ENCODE data around the gene CALN1. TPM values are rescaled to one million over a fixed set of nuclear protein-coding genes. Genes with fewer than 3 reads are reported as not detected.

CALN1 gene
- polyA plus RNA-seq, 1 experiment, result not detected

- CTCF ChIA-PET, result no interaction called here
Observed at GRCh38 chr7:71775648-71776047, 636.5 kb downstream of the CALN1 start.

GRCh38 chr7:71772779-71773178, 639.4 kb downstream of the CALN1 start:
- Histone ChIP-seq H3K4me3 (ENCODE audit: low read depth, low read length) (no peak overlapping the region), H3K36me3 (ENCODE audit: control insufficient read depth, insufficient read depth, low read length) (no peaks in the 10 kb centered on the region), H3K27me3 (ENCODE audit: control insufficient read depth, insufficient read depth, low read length) (no peaks in the 10 kb centered on the region)
- CTCF ChIA-PET, result no interaction called here
- TF ChIP-seq CTCF (IDR thresholded peaks at IDR 0.05; ENCODE audit: insufficient read depth, low read depth, low read length), result no peak
- DNase-seq (ENCODE audit: low read depth), result no peak
- POLR2A ChIA-PET, result no interaction called here

More at GRCh38 chr7:71775648-71776047, 636.5 kb downstream of the CALN1 start:
- Histone ChIP-seq H3K4me3 (ENCODE audit: low read depth, low read length) (no peak overlapping the region), H3K36me3 (ENCODE audit: control insufficient read depth, insufficient read depth, low read length) (no peaks in the 10 kb centered on the region), H3K27me3 (ENCODE audit: control insufficient read depth, insufficient read depth, low read length) (no peaks in the 10 kb centered on the region)
- DNase-seq (ENCODE audit: low read depth), result no peak
- POLR2A ChIA-PET, result no interaction called here
- no peak for TF ChIP-seq CTCF (IDR thresholded peaks at IDR 0.05; ENCODE audit: insufficient read depth, low read depth, low read length)

GRCh38 chr7:71770269-71770907, 641.8 kb downstream of the CALN1 start:
- CTCF ChIA-PET, result no interaction called here
- Histone ChIP-seq H3K27me3 (ENCODE audit: control insufficient read depth, insufficient read depth, low read length) (no peaks in the 10 kb centered on the region), H3K4me3 (ENCODE audit: low read depth, low read length) (no peak overlapping the region), H3K36me3 (ENCODE audit: control insufficient read depth, insufficient read depth, low read length) (no peaks in the 10 kb centered on the region)
- TF ChIP-seq CTCF (IDR thresholded peaks at IDR 0.05; ENCODE audit: insufficient read depth, low read depth, low read length), result no peak
- no peak for DNase-seq (ENCODE audit: low read depth)
- POLR2A ChIA-PET, result no interaction called here

- DNase-seq (ENCODE audit: low read depth), result no peak
- ChIA-PET CTCF (no interaction called here), POLR2A (no interaction called here)
- H3K4me3 ChIP-seq (ENCODE audit: low read depth, low read length), result no peak overlapping the region
- no peak for TF ChIP-seq CTCF (IDR thresholded peaks at IDR 0.05; ENCODE audit: insufficient read depth, low read depth, low read length)
- no peaks in the 10 kb centered on the region for H3K36me3 ChIP-seq (ENCODE audit: control insufficient read depth, insufficient read depth, low read length)
- no peaks in the 10 kb centered on the region for H3K27me3 ChIP-seq (ENCODE audit: control insufficient read depth, insufficient read depth, low read length)
Observed at GRCh38 chr7:71769326-71769725, 642.8 kb downstream of the CALN1 start.

GRCh38 chr7:71768450-71768849, 643.7 kb downstream of the CALN1 start:
- CTCF ChIA-PET, result no interaction called here
- DNase-seq (ENCODE audit: low read depth), result no peak
- POLR2A ChIA-PET, result no interaction called here
- Histone ChIP-seq H3K36me3 (ENCODE audit: control insufficient read depth, insufficient read depth, low read length) (no peaks in the 10 kb centered on the region), H3K4me3 (ENCODE audit: low read depth, low read length) (no peak overlapping the region), H3K27me3 (ENCODE audit: control insufficient read depth, insufficient read depth, low read length) (no peaks in the 10 kb centered on the region)
- TF ChIP-seq CTCF (IDR thresholded peaks at IDR 0.05; ENCODE audit: insufficient read depth, low read depth, low read length), result no peak
